ENCODE data around the gene HIBCH. TPM values are rescaled to one million over a fixed set of nuclear protein-coding genes. Genes with fewer than 3 reads are reported as not detected.

HIBCH gene
- total RNA-seq, 2 donors from 2014 or later, result 13.0 to 14.0 TPM

DNA sequence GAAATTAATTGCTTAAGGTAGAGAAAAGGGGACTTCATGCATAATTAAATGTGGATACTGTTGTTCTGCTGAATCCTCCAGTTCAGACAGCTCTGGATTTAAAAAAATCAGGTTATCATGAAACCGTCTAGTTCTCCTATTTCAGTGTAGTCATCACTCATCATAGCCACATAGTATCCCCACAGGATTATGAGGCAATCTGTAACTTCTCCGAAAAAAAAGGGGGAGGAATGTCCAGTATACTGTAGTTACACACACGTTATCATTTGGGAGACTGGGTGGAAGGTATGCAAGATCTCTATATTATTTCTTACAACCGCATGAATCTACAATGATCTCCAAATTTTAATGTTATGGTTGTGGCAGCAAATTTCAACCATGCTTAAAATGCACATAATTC, 114.0 kb downstream of the HIBCH start:
- no peaks in the 10 kb centered on the region for H3K9me3 ChIP-seq (ENCODE audit: control insufficient read depth, low read length, poor library complexity, severe bottlenecking)
- Mint-ChIP-seq H3K27me3 (no peaks in the 10 kb centered on the region), H3K36me3 (ENCODE audit: low read depth) (peaks cover 9% of the 10 kb centered on the region), H3K27ac (no peak overlapping the region), H3K4me3 (no peak overlapping the region), H3K4me1 (no peaks in the 10 kb centered on the region)
- DNase-seq (no peak), ATAC-seq (no peak)

DNA sequence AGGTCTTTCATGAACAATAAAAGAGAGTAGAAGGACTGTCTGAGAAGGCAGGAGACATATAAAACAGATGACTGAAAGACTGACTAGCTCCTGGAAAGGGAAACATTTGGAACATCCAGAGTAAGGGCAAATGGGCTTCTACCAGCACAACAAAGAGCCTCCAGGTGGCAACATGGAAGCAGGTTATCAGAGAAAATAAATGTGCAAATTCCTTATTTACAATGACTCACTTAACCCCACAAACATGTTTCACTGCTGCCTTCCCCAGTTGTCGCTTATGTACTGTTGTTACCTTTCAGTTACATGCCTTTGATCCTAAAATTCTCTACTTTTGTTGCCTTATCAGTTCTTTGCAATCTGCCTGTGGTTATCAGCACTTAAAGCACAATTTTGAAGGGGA, 117.0 kb downstream of the HIBCH start:
- H3K9me3 ChIP-seq (ENCODE audit: control insufficient read depth, low read length, poor library complexity, severe bottlenecking), result no peaks in the 10 kb centered on the region
- no peak for ATAC-seq
- H3K27ac Mint-ChIP-seq, result no peak overlapping the region
- no peak overlapping the region for H3K4me3 Mint-ChIP-seq
- no peak for DNase-seq
- peaks cover 13% of the 10 kb centered on the region for H3K36me3 Mint-ChIP-seq (ENCODE audit: low read depth)
- H3K4me1 Mint-ChIP-seq, result no peaks in the 10 kb centered on the region
- no peaks in the 10 kb centered on the region for H3K27me3 Mint-ChIP-seq

DNA sequence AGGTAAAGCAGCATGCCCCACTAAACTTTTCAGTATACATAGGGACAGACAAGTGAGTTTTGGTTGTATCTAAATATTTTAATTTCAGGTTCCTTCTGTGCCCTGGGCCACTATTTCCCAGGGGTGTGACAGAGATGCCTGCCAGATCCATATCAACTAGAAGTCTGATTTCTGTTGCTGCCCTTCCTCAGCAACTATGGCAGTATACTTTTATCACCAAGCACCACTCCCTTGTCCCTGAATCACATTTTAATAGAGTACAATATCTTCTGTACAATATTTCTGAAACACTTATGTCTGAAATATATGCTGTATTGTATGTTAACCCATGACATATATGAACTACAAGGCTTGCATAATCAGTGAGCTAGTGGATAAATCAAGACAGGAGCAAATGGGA, 117.6 kb downstream of the HIBCH start:
- no peak overlapping the region for H3K27ac Mint-ChIP-seq
- H3K9me3 ChIP-seq (ENCODE audit: control insufficient read depth, low read length, poor library complexity, severe bottlenecking), result no peaks in the 10 kb centered on the region
- no peak for DNase-seq
- H3K4me1 Mint-ChIP-seq, result no peaks in the 10 kb centered on the region
- peaks cover 13% of the 10 kb centered on the region for H3K36me3 Mint-ChIP-seq (ENCODE audit: low read depth)
- H3K27me3 Mint-ChIP-seq, result no peaks in the 10 kb centered on the region
- no peak for ATAC-seq
- no peak overlapping the region for H3K4me3 Mint-ChIP-seq

DNA sequence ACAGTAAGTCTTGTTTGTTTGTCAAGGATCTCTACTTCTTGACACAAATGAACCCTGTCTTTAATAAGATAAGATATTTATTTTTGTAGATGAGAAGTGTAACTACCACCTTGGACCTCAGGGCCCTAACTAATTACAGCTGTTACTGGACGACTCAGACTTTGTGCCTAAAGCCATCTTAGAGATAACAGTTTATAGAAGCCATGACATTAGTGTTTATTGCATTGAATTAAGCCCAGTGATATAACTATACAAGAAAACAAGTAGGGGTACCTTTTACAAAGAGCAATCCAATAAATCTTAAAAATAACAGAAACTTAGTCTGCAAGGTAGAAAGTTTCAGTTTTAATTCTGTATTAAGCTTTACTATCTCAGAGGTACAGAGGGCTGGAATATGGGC, 119.0 kb downstream of the HIBCH start:
- H3K27ac Mint-ChIP-seq, result no peak overlapping the region
- ATAC-seq, result no peak
- no peaks in the 10 kb centered on the region for H3K27me3 Mint-ChIP-seq
- no peak for DNase-seq
- H3K4me1 Mint-ChIP-seq, result peaks cover 3% of the 10 kb centered on the region
- H3K36me3 Mint-ChIP-seq (ENCODE audit: low read depth), result peaks cover 16% of the 10 kb centered on the region
- no peaks in the 10 kb centered on the region for H3K9me3 ChIP-seq (ENCODE audit: control insufficient read depth, low read length, poor library complexity, severe bottlenecking)
- no peak overlapping the region for H3K4me3 Mint-ChIP-seq

DNA sequence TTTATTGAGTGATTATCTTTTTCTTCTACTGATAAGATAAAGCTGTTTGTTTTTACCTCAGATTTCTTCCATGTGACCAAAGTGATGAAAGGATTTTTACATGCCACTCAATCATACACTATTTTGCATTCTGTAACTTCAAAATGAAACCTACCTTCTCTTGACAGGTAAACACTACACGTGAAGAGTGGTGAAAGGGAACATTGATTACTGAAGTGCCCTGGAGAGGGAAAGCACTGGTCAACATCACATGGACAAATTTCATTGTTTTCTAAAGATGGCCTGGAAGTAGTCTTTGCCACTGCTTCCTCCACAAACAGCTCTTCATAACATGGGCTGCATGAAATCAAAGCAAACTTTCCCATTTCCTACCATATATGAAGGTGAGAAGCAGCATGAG, 120.1 kb downstream of the HIBCH start:
- peaks cover 12% of the 10 kb centered on the region for H3K36me3 Mint-ChIP-seq (ENCODE audit: low read depth)
- ATAC-seq (no peak), DNase-seq (no peak)
- no peak overlapping the region for H3K4me3 Mint-ChIP-seq
- peaks cover 3% of the 10 kb centered on the region for H3K4me1 Mint-ChIP-seq
- H3K27ac Mint-ChIP-seq, result no peak overlapping the region
- no peaks in the 10 kb centered on the region for H3K9me3 ChIP-seq (ENCODE audit: control insufficient read depth, low read length, poor library complexity, severe bottlenecking)
- no peaks in the 10 kb centered on the region for H3K27me3 Mint-ChIP-seq

DNA sequence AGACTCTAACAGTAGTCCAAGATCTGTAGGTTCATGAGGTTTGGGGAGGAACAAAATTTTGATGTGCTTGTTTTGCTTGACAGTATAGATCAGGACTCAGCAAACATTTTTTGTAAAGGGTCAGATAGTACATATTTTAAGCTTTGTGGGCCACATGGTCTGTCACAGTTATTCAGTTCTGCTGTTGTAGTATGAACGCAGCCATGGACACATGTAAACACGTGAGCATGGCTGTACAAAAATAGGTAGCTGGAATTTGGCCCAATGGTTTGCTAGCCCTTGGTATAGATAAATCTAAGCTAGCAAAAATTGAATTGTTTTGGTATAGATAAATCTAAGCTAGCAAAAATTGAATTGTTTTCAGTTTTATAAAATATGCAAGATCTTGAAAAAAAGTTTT, 120.5 kb downstream of the HIBCH start:
- Mint-ChIP-seq H3K4me3 (no peak overlapping the region), H3K4me1 (peaks cover 3% of the 10 kb centered on the region), H3K27me3 (no peaks in the 10 kb centered on the region), H3K36me3 (ENCODE audit: low read depth) (peaks cover 12% of the 10 kb centered on the region), H3K27ac (no peak overlapping the region)
- no peak for DNase-seq
- no peak for ATAC-seq
- no peaks in the 10 kb centered on the region for H3K9me3 ChIP-seq (ENCODE audit: control insufficient read depth, low read length, poor library complexity, severe bottlenecking)

DNA sequence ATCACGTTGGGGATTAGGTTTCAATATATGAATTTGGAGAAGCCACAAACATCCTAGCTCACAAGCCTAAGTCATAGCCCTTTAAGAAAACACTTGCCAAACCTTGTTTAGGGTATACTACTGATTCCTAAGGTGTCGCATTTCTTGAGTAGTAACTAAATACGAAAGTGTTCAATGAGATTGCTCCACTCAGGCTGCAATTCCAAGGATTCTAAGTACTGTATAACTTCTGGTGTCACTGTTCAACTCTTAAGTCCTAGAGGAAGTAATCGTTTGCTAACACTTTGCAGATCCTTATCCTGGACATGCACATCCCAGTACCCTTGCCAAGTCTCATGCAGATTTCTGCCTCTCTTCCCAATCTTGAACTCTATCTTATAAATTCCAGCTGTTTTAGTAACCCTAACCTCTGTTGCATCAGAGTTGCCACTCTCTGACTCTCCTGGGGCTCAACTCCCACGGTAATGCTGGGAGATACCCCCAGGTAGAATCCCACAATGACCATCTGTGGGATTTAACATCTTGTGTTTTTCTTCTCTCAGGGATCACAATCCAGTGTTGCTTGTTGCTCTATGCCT, 122.4 kb downstream of the HIBCH start:
- H3K27ac Mint-ChIP-seq, result no peak overlapping the region
- ATAC-seq (no peak), DNase-seq (no peak)
- H3K4me1 Mint-ChIP-seq, result peaks cover 3% of the 10 kb centered on the region
- no peaks in the 10 kb centered on the region for H3K27me3 Mint-ChIP-seq
- H3K4me3 Mint-ChIP-seq, result no peak overlapping the region
- H3K9me3 ChIP-seq (ENCODE audit: control insufficient read depth, low read length, poor library complexity, severe bottlenecking), result no peaks in the 10 kb centered on the region
- H3K36me3 Mint-ChIP-seq (ENCODE audit: low read depth), result peaks cover 8% of the 10 kb centered on the region

DNA sequence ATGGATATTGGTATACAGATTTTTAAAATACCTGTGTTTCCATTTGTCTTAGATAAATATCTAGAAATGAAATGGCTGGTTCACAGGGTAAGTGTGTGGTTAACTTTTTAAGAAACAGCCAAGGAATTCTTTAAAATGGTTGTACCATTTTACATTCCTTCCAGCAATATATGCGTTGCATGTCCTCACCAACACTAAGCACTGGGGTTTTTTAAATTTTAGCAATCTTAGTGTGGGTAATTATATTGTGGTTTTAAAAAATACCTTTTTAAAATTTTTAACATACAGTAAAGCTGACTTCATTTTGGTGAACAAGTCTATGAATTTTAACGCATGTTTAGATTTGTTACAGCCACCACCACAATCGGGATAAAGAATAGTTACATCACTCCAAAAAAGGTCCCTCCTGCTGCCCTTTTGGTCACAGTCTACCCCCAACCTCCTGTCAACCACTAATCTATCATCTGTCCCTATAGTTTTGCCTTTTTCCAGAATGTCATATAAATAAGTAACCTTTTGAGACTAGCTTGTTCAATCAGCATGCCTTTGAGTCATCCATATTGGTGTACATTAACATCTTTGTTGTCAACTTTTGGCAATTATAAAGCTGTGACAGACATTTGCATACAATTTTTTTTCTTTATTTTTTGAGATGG, 129.0 kb downstream of the HIBCH start:
- Mint-ChIP-seq H3K4me1 (no peaks in the 10 kb centered on the region), H3K4me3 (no peak overlapping the region), H3K27me3 (no peaks in the 10 kb centered on the region), H3K36me3 (ENCODE audit: low read depth) (no peaks in the 10 kb centered on the region), H3K27ac (no peak overlapping the region)
- DNase-seq, result no peak
- H3K9me3 ChIP-seq (ENCODE audit: control insufficient read depth, low read length, poor library complexity, severe bottlenecking), result no peaks in the 10 kb centered on the region
- ATAC-seq, result no peak

DNA sequence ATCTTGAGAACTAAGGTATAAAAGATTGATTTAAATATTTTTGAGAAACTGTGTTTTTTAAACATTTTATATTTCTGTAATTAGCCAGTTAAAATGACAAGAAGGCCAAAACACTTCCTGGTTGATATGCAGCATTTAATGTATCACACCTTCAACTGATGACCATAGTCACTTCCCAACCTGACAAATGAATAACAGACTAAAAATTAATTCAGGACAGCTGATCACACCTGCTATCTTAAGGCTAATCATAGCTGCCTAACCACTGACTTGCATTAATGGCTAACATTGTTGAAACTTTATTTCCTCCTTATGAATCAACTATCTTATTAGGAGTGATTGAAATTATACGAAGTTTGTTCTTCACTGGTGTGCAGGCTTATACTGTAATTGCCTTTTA, 131.3 kb downstream of the HIBCH start:
- Mint-ChIP-seq H3K4me1 (peaks cover 3% of the 10 kb centered on the region), H3K4me3 (no peak overlapping the region), H3K27me3 (no peaks in the 10 kb centered on the region), H3K27ac (no peak overlapping the region), H3K36me3 (ENCODE audit: low read depth) (no peaks in the 10 kb centered on the region)
- no peak for DNase-seq
- no peaks in the 10 kb centered on the region for H3K9me3 ChIP-seq (ENCODE audit: control insufficient read depth, low read length, poor library complexity, severe bottlenecking)
- ATAC-seq, result no peak

DNA sequence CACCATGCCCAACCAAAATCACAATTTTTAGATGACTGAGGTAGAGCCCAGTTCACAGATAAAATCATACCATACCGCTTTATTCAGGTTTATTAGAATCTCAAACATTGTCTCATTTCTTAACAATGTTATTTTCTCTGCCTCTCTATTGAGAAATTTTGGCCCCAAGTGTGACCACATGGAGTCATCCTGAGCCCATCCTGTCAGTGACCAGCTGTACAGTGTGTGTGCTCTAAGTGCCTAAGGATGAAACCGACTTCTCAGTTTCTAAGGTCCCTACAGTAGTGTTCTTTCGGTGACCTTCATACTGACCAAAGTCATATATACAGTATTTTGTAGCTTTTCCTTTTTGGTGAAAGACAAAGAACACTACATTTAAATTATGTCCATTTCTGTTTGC, 133.4 kb downstream of the HIBCH start:
- ATAC-seq, result no peak
- H3K9me3 ChIP-seq (ENCODE audit: control insufficient read depth, low read length, poor library complexity, severe bottlenecking), result no peaks in the 10 kb centered on the region
- H3K36me3 Mint-ChIP-seq (ENCODE audit: low read depth), result no peaks in the 10 kb centered on the region
- no peak overlapping the region for H3K27ac Mint-ChIP-seq
- H3K4me3 Mint-ChIP-seq, result no peak overlapping the region
- peaks cover 6% of the 10 kb centered on the region for H3K27me3 Mint-ChIP-seq
- H3K4me1 Mint-ChIP-seq, result peaks cover 4% of the 10 kb centered on the region
- no peak for DNase-seq

DNA sequence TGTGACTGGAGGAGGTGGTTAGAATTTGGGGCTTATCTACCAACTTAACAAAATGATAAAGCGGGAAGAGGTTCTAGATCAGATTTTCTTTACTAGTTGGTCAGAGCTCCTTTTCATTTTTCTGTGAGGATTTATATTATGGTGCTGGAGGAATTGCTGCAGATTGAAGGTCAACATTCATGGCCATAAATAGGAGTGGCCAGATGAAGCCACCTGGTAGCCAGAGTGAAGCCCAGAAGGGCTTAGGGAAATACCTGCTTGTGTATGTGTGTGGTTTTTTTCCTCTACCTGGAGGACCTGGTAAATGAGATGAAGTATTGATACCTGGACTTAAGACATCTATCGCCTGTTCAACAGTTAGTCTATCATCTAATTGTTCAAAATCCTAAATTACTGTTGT, 134.2 kb downstream of the HIBCH start:
- H3K4me3 Mint-ChIP-seq, result no peak overlapping the region

DNA sequence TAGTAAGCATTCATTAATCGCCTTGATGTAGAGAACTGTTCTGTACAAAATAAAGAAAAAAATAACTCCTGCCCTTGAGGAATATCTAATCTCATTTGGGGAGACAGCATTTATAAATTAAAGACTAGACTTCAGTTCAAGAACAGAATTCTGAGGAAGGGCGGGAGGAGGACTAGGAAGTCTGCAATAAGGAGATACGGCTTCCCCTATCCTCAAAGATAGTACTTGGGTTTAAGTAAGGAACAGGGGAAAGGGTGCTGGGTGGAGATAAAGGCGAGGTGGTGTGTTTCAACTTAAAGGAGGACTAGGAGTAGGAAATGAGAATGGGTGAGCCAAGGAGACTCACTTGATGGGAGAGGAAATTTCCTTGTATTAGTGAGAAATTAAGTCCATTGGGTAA, 135.2 kb downstream of the HIBCH start:
- no peak for DNase-seq
- no peak for ATAC-seq
- peaks cover 10% of the 10 kb centered on the region for H3K4me1 Mint-ChIP-seq
- no peaks in the 10 kb centered on the region for H3K36me3 Mint-ChIP-seq (ENCODE audit: low read depth)
- no peak overlapping the region for H3K27ac Mint-ChIP-seq
- H3K27me3 Mint-ChIP-seq, result peaks cover 14% of the 10 kb centered on the region
- no peaks in the 10 kb centered on the region for H3K9me3 ChIP-seq (ENCODE audit: control insufficient read depth, low read length, poor library complexity, severe bottlenecking)
- no peak overlapping the region for H3K4me3 Mint-ChIP-seq

More for the DNA sequence above, 134.2 kb downstream of the HIBCH start:
- no peaks in the 10 kb centered on the region for H3K9me3 ChIP-seq (ENCODE audit: control insufficient read depth, low read length, poor library complexity, severe bottlenecking)
- H3K27me3 Mint-ChIP-seq, result peaks cover 9% of the 10 kb centered on the region
- H3K4me1 Mint-ChIP-seq, result peaks cover 7% of the 10 kb centered on the region
- ATAC-seq (no peak), DNase-seq (no peak)
- H3K36me3 Mint-ChIP-seq (ENCODE audit: low read depth), result no peaks in the 10 kb centered on the region
- H3K27ac Mint-ChIP-seq, result no peak overlapping the region

DNA sequence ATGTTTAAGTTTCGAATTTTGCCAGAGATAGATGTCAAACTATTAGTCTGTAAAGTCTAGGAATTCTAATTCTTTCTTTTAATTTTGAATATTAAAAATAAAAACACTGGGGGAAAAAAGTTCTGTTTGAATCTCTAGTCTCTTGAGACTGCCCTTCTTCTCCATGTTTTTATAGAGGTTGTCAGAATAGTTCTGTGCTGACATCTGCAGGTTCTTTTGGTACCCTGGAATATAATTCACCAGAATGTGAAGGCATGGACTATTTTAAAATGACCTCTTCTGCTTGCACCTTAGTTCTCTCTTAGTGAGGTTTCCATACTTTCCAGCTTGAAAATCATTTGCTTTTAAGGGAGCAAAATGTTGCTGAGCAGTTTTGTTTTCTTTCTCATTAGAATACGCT, 136.1 kb downstream of the HIBCH start:
- peaks cover 18% of the 10 kb centered on the region for H3K27me3 Mint-ChIP-seq
- DNase-seq (no peak), ATAC-seq (no peak)
- no peak overlapping the region for H3K27ac Mint-ChIP-seq
- no peak overlapping the region for H3K4me3 Mint-ChIP-seq
- no peaks in the 10 kb centered on the region for H3K36me3 Mint-ChIP-seq (ENCODE audit: low read depth)
- peaks cover 10% of the 10 kb centered on the region for H3K4me1 Mint-ChIP-seq
- no peaks in the 10 kb centered on the region for H3K9me3 ChIP-seq (ENCODE audit: control insufficient read depth, low read length, poor library complexity, severe bottlenecking)

DNA sequence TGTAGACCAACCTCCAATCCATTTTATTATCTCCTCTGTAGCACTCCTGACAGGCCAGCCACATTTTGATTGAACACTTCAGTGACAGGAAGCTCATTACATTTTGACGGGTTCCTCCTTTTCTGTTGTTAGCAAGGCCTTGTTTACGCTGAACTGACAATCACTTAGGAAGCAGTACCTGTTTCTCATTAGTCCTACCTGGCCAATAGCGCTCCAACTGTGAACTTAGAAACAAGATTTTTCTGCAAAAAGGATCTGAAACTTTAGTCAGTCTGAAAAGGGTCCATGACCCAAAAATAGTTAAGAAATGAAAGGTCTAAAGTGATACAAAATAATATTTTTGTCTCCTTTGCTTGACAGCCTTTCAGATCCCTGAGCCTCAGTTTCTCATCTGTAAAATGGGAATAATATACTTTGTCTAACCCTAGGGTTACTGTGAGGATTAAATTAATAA, 137.5 kb downstream of the HIBCH start:
- ATAC-seq (no peak), DNase-seq (no peak)
- Mint-ChIP-seq H3K36me3 (ENCODE audit: low read depth) (no peaks in the 10 kb centered on the region), H3K27ac (no peak overlapping the region), H3K4me1 (peaks cover 10% of the 10 kb centered on the region), H3K4me3 (no peak overlapping the region), H3K27me3 (peaks cover 32% of the 10 kb centered on the region)
- H3K9me3 ChIP-seq (ENCODE audit: control insufficient read depth, low read length, poor library complexity, severe bottlenecking), result no peaks in the 10 kb centered on the region
